Prostate gland (tissue), 2 donors: Measurements from ENCODE around the gene HAGH. TPM values are rescaled to one million over a fixed set of nuclear protein-coding genes. Genes with fewer than 3 reads are reported as not detected.

Source experiments
- DNase-seq: peaks from one replicate; pipeline ENCODE4 v3.0.0-alpha.2; 2019; ENCODE audit warnings: low spot score
- H3K27ac ChIP-seq, 2 donors: fragments of 200-600 bp; sonication (generic); 2 replicates each; pipeline ENCODE4 v1.5.1; 2017 to 2019
- H3K27me3 ChIP-seq: fragments of 200-600 bp; sonication (generic); replicated peaks from 2 replicates; pipeline ENCODE4 v1.5.1; 2019; ENCODE audit not compliant: insufficient read depth
- H3K36me3 ChIP-seq, 2 donors: fragments of 200-600 bp; sonication (generic); 1 replicate in 1 of 2; 2 replicates in 1 of 2; pipeline versions ENCODE4 v1.5.1 to v1.8.1; 2017 to 2019
- H3K4me1 ChIP-seq: fragments of 200-600 bp; sonication (generic); replicated peaks from 2 replicates; pipeline ENCODE4 v1.5.1; 2019
- H3K4me3 ChIP-seq, 2 donors: fragments of 200-600 bp; sonication (generic); 2 replicates each; pipeline ENCODE4 v1.5.1; 2017 to 2019
- H3K9me3 ChIP-seq: fragments of 200-600 bp; sonication (generic); 2 replicates; pipeline ENCODE4 v1.5.1; 2017
- POLR2A ChIP-seq: fragments of 450-650 bp; IDR thresholded peaks from one replicate; pipeline ENCODE4 v1.6.1; 2016; ENCODE audit warnings: antibody characterized with exemption, mild to moderate bottlenecking
- POLR2AphosphoS5 ChIP-seq: sonication (generic); formaldehyde crosslinking; IDR thresholded peaks from one replicate; pipeline ENCODE4 v1.6.1; 2017; ENCODE audit warnings: antibody characterized with exemption
- WGBS: methylation state at CpG from one replicate; pipeline ENCODE4 v1.1.5; 2018; 5-methylcytosine and 5-hydroxymethylcytosine counted together
- intact Hi-C: fragments of 100-400 bp; cut with DNase I; formaldehyde crosslinking; loops from one replicate; pipeline ENCODE4 v1.14.2; 2022
- total RNA-seq, 2 donors: library from RNA; depleted of rRNA; stranded (reverse); fragments of >200 nt; gene quantifications; one replicate each; pipeline ENCODE4 v1.1.0, GENCODE V29; 2016
- TF ChIP-seq, protein P1 (sequence below), 4 experiments: fragments of 200-600 bp in 2 of 4; fragments of 450-650 bp in 2 of 4; sonication (generic) in 2 of 4; IDR thresholded peaks; 1 replicate in 3 of 4; 2 replicates in 1 of 4; pipeline ENCODE4 v1.5.1; 2016 to 2019; ENCODE audit warnings: antibody characterized with exemption in 4 of 4, mild to moderate bottlenecking in 2 of 4, moderate library complexity in 2 of 4

HAGH gene
- total RNA-seq, 2 donors from 2014 or later: 98.6 to 145 TPM

DNA sequence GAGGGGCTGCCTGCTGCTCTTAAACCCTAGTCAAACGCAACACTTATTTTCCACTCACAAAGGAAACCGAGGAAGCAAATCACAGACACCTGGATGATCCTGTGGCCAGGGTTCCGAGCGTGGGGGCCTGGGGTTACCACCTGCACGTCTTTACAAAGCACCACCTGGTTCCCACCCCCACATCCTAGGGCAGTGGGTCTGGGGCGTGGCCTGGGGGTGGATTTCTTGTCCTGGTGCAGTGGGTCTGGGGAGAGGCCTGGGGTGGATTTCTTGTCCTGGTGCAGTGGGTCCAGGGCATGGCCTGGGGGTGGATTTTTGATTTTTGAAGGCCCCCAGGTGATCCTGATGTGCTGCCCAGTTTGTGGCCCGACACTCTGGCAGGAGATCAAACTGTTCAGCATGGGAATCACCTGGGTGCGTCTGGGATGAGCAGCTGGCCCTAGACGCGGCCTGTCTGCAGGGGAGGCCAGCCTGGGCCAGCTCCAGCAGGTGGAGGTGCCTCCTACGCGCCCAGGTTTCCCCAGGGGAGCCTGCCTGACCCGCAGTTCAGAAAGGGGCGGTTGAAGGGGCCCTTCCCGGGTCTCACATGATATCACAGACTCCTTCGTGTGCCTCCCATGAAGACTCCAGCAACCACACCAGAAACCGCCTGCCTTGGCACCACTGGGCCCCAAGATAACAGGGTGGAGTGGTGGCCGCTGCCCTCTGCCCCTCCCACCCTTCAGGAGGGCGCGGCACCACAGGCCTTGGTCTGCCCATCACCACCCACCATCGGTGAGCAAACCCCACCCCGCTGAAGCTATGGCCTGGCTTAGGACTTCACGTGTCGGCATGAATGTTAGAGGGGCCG lies 6.3 kb downstream of the HAGH start:
- intact Hi-C loops: no loop called here
- WGBS: 88% methylated on average over 21 of the region's 25 CpGs
- no peak for DNase-seq
- Histone ChIP-seq H3K36me3 (peaks cover 3 to 16% of the 10 kb centered on the region in 2 donors), H3K27ac (no peak overlapping the region), H3K9me3 (no peaks in the 10 kb centered on the region), H3K4me1 (no peaks in the 10 kb centered on the region), H3K27me3 (no peaks in the 10 kb centered on the region), H3K4me3 (no peak overlapping the region)
- TF ChIP-seq POLR2AphosphoS5 (no peak), POLR2A (no peak)
- TF ChIP-seq, protein P1, sequence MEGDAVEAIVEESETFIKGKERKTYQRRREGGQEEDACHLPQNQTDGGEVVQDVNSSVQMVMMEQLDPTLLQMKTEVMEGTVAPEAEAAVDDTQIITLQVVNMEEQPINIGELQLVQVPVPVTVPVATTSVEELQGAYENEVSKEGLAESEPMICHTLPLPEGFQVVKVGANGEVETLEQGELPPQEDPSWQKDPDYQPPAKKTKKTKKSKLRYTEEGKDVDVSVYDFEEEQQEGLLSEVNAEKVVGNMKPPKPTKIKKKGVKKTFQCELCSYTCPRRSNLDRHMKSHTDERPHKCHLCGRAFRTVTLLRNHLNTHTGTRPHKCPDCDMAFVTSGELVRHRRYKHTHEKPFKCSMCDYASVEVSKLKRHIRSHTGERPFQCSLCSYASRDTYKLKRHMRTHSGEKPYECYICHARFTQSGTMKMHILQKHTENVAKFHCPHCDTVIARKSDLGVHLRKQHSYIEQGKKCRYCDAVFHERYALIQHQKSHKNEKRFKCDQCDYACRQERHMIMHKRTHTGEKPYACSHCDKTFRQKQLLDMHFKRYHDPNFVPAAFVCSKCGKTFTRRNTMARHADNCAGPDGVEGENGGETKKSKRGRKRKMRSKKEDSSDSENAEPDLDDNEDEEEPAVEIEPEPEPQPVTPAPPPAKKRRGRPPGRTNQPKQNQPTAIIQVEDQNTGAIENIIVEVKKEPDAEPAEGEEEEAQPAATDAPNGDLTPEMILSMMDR (IDR thresholded peaks at IDR 0.05): no peak

DNA sequence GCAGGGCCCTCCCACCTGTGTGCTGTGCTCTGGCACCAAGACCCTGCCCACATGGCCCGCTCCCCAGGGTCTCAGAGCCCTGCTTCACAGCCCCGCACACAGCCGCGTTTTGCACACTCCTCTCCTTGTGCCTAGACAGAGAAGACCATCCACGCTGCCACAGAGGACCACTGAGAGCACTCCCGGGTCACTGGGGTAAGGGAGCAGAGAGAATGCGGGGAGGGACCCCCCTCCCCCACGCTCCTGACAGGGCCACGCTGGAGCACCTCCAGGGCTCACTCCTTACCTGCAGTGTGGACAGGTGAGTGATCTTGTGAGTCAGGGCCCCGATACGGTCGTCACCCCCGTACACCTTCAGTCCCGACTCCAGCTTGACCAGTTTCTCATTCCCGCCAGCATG lies 7.0 kb downstream of the HAGH start:
- Histone ChIP-seq H3K4me3 (no peak overlapping the region), H3K4me1 (no peaks in the 10 kb centered on the region), H3K27me3 (no peaks in the 10 kb centered on the region), H3K9me3 (no peaks in the 10 kb centered on the region), H3K27ac (no peak overlapping the region), H3K36me3 (peaks cover 3 to 16% of the 10 kb centered on the region in 2 donors)
- DNase-seq: no peak
- intact Hi-C loops: no loop called here
- WGBS: 90% methylated on average over 13 of the region's 15 CpGs
- TF ChIP-seq POLR2AphosphoS5 (no peak), POLR2A (no peak)
- TF ChIP-seq, protein P1 (IDR thresholded peaks at IDR 0.05): no peak

DNA sequence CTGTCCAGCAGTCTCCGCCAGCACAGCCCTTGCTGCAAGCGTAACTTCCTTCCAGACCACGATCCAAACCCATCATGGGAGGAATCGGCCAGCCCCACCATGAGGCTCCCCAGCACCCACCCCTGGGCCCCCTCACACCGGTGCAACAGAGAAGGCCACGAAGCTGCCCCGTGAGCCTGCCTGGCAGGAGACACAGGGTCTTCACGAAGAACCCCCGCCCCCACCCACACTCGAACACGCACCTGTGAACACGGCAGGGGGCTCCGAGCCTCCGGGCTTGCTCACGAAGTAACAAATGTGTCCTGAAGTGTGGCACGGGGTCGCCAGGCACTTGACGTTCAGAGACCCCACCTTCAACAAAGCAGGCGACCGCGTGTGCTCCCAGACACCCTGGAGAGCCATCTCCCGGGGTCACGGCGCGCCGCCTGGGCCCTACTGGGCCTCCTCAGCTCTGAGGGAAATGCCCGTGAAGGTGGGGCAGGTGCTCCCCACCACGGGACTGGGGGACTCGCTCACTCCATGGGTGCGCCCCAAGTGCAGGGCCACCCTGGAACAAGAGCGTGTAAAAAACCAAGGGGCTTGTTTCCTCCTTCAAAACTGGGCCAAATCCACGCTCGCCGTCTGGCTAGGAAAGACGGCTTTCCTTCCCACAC lies 7.6 kb downstream of the HAGH start:
- Histone ChIP-seq H3K9me3 (no peaks in the 10 kb centered on the region), H3K27me3 (no peaks in the 10 kb centered on the region), H3K4me1 (no peaks in the 10 kb centered on the region), H3K27ac (no peak overlapping the region), H3K36me3 (peaks cover 3 to 16% of the 10 kb centered on the region in 2 donors), H3K4me3 (no peak overlapping the region)
- whole genome bisulfite sequencing: 95% methylated on average over 31 of the region's 35 CpGs
- DNase-seq: no peak
- TF ChIP-seq POLR2A (no peak), POLR2AphosphoS5 (no peak)
- TF ChIP-seq, protein P1 (IDR thresholded peaks at IDR 0.05): no peak
- intact Hi-C loops: no loop called here

DNA sequence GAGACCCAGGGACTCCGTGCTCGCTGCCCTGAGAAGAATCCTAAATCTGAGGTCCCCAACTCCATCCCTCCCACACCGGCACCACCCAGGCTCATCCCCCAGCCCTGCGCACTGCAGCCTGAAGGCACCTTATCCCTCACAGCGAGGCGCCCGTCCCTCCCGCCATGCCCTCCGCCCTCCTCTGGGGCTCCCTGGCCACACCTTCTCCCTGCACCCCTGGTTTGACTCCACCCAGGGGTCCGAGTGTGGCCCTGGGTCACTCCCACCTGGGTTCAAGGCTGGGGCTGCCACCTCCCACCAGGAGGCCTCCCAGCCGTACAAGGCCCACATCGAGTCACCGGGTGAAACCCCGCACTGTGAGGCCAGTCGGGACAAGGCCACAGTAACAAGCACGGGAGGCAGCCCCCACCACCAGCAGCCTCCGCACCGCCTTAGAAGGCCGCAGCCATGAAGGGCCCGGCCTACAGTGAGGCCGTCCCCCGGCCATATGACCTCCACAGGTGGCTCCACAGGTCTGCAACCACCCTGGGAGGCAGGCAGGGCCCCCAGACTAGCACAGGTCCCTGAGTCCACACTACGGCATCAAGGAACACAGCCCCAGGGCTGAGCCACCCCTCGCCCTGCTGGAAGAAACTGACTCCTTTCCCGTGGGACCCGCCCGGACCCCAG lies 8.3 kb downstream of the HAGH start:
- Histone ChIP-seq H3K9me3 (no peaks in the 10 kb centered on the region), H3K27me3 (no peaks in the 10 kb centered on the region), H3K4me1 (no peaks in the 10 kb centered on the region), H3K36me3 (peaks cover 3 to 16% of the 10 kb centered on the region in 2 donors), H3K27ac (no peak overlapping the region), H3K4me3 (no peak overlapping the region)
- TF ChIP-seq, protein P1 (IDR thresholded peaks at IDR 0.05): no peak
- no peak for TF ChIP-seq POLR2A
- WGBS: 96% methylated on average over 26 of the region's 27 CpGs
- intact Hi-C loops: no loop called here
- DNase-seq: no peak
